Measurements from ENCODE around the gene S100A2.
"Not testable (repeated sequence)": the region's sequence is repeated elsewhere in the genome, so short reads cannot be mapped to it uniquely, and the experiment has no call there.

S100A2 gene

DNA sequence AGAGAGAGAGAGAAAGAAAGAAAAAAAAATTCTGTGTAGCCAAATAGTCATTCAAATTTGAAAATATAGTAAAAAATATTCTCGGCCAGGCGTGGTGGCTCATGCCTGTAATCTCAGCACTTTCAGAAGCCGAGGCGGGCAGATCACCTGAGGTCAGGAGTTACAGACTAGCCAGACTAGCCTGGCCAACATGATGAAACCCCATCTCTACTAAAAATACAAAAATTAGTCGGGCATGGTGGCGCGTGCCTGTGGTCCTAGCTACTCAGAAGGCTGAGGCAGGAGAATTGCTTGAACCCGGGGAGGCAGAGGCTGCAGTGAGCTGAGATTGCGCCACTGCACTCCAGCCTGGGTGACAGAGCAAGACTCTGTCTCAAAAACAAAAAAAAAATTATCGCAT is 22.4 kb upstream of the S100A2 start:
- DNase-seq = not testable (repeated sequence)

DNA sequence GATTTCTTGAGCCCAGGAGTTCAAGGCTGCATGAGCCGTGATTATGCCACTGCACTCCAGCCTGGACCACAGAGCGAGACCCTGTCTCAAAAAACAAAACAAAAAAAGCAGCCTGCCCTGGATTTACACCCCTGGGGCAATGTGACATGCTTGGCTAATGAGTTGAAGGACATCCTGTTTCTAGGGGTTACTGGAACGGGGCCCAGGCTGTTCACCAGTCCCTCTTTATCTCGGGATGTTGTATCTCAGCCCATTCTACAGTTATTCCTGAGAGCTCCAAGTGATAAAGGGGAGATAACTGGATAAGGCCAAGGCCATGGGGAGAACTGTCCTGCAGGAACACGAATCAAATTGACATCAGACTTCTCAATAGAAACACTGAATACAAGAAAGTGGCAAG is 21.7 kb upstream of the S100A2 start:
- DNase-seq = no peak

DNA sequence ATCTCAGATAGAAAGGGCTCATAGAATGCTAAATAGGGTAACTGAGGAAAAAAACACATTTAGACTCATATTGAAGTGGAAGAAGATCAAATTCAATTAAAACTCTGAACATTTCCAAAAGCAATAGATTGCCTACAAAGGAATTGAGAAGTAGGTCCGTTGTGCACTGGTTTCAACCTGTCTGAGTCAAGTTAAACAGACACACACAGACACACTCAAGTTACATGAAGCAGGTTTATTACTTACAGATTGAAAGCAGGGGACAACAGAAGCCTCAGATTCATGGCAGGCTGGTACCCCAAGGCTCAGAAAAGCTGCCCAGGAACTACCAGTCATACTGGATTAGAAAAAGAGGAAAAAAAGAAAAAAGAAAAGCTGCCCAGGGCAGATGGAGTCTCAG is 20.7 kb upstream of the S100A2 start:
- no peak for DNase-seq

DNA sequence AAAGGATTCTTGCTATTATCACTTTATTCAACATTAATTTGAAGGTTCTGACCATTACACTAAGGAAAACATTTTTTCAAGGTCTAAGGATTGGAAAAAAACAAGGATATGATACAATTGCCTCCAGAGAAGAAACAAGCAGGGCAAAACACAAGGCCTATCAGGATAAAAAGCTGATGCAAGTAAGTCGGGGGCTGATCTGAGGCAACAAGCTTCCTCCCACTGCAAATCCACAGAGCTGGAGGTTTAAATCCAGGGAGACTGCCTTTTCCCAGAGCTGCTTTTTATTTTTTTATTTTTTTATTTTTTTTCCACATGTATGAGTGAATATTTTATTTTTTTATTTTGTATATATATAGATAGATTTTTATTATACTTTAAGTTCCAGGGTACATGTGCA is 19.4 kb upstream of the S100A2 start:
- no peak for DNase-seq

DNA sequence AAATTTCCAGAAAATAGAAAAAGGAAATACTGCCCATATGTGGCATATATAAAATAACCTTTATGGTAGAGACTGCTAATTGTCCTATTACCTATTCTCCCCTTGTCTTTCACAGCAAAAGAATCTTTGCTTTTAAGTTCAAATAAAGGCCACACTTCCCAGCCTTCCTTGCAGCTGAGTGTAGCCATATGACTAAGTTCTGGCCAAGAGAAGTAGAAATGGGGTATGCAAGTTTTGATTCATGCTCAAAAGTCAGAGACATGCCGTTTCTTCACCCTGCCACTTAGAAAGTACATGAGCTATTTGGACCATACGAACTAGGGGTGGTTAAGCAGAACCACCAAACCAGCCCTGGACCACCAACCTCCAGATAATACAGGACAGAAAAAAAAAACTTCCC is 18.3 kb upstream of the S100A2 start:
- no peak for DNase-seq

DNA sequence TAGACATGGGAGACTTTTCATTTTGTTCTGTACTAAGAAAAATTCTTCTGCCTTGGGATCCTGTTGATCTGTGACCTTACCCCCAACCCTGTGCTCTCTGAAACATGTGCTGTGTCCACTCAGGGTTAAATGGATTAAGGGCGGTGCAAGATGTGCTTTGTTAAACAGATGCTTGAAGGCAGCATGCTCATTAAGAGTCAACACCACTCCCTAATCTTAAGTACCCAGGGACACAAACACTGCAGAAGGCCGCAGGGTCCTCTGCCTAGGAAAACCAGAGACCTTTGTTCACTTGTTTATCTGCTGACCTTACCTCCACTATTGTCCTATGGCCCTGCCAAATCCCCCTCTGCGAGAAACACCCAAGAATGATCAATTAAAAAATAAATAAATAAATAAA is 17.9 kb upstream of the S100A2 start:
- DNase-seq = not testable (repeated sequence)

DNA sequence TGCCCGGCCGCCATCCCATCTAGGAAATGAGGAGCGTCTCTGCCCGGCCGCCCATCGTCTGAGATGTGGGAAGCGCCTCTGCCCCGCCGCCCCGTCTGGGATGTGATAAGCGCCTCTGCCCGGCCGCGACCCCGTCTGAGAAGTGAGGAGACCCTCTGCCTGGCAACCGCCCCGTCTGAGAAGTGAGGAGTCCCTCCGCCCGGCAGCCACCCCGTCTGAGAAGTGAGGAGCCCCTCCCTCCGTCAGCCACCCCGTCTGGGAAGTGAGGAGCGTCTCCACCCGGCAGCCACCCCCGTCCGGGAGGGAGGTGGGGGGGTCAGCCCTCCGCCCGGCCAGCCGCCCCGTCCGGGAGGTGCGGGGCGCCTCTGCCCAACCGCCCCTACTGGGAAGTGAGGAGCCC is 17.2 kb upstream of the S100A2 start:
- not testable (repeated sequence) for DNase-seq

DNA sequence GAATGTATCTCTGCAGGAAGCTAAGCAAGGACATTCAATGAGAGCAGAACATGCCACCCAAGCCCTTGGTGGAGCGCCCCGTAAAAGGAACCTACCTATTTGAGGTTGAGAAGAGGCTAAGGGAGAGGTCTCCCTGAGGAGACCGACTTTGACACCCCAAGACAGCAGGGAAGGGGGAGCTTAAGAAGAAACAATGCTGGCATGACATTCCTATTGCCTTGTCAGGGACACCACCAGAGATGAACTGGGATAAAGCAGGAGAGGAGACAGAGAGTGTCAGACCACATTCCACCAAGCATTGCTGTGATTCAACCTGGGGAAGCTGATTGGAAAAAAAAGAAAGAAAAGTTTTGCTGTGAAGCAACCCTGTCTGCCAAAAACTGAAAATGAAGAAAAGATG is 13.3 kb upstream of the S100A2 start:
- DNase-seq = no peak

DNA sequence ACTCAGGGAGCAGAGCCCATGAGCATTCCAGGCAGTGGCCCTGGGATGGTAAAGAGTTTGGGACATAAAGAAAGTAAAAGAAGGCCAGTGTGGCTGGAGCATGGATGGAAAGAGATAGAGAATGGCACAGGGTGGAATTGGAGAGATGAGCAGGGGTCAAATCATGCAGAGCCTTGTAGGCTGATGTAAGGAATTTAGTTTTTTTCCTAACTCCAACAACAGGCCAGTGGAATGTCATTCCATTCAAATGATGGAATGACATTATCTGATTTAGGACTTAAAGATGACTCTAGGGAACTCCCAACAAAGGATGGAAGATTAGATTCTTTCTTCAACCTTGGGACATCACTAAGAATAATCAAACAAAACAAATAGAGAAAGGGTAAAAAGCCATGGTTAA is 12.8 kb upstream of the S100A2 start:
- DNase-seq = no peak

DNA sequence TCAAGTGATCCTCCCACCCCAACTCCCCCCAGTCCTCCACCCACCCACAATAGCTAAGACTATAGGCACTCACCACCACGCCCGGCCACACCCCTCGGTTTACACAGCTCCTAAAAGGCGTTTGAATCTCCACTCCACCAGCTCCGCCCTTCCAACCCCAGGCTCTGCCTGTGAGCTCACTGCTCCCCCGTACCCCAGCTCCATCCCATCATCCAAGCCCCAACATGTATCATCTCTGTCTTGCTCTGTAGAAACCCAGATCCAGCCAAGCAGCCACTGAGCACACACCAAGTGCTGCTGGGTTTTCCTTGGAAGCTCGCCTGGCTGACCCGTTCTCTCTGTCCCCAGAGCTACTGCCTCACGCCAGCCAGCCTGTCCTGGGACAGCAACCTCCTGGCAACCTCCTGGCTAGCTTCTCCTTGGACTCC is 12.0 kb upstream of the S100A2 start:
- no peak for DNase-seq

DNA sequence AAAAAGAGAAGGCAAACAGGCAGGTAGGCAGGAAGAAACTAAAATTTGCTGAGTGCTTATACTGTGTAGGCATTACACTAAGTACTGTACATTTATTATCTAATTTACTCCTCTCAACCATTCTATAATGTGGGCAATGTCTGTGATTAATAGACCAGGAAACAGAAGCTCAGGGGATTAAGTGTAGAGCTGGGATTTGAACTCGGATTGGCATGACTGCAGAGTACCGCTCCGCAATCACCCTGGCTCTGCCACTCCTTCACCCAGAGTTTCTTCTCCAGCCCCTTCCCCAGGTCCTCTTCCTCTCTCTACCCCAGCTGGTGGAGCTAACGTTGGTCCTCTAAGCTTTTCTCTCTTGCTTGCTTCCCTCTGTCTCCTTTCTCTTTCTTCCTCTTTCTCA is 11.5 kb upstream of the S100A2 start:
- DNase-seq = no peak

DNA sequence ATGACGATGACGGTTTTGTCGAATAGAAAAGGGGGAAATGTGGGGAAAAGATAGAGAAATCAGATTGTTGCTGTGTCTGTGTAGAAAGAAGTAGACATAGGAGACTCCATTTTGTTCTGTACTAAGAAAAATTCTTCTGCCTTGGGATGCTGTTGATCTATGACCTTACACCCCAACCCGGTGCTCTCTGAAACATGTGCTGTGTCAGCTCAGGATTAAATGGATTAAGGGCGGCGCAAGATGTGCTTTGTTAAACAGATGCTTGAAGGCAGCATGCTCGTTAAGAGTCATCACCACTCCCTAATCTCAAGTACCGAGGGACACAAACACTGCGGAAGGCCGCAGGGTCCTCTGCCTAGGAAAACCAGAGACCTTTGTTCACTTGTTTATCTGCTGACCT is 9.9 kb upstream of the S100A2 start:
- DNase-seq = not testable (repeated sequence)

DNA sequence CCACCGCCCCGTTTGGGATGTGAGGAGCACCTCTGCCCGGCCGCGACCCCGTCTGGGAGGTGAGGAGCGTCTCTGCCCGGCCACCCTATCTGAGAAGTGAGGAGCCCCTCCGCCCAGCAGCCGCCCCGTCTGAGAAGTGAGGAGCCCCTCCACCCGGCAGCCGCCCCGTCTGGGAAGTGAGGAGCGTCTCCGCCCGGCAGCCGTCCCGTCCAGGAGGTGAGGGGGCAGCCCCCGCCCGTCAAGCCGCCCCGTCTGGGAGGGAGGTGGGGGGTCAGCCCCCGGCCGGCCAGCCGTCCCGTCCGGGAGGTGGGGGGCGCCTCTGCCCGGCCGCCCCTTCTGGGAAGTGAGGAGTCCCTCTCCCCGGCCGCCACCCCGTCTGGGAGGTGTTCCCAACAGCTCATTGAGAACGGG is 9.4 kb upstream of the S100A2 start:
- DNase-seq = not testable (repeated sequence)

DNA sequence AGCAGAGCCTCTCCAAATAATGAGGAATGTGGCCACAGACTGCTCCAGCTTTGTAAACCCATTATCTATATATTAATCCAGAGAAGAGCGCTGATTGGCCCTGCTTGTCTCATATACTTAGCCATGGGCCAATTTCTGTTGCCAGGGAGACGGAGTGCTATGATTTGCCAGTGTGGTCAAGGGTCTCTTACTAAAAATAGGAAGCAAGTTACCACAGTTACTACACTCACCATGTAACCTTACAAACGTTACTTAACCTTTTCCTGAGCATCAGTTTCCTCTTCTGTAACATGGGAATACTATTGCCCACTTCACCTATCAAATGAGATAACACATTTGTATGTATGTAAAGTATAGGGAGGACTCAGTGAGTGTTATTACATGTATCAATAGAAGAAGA is 7.7 kb upstream of the S100A2 start:
- no peak for DNase-seq

DNA sequence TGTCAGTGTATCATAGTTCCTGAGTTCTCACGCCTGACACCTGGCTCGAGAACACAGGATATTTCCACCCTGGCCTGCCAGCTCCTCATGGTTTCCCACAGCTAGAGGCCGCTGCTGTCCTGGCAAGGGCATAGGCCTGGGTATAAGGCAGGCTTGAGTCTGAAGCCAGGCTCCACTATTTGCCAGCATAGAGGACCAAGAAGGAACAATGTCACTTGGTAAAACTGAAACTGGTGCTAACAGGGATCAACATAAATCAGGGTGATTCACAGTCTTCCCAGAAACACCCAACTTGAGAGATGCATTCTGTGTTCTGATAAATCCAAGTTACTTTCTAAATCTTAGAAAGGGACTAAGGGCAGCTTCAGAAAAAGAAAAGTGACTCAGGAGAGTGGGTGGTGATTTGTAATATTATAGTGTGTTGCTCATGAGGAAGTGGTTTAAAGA is 6.9 kb upstream of the S100A2 start:
- peak; percentile 84 to 89 for DNase-seq

DNA sequence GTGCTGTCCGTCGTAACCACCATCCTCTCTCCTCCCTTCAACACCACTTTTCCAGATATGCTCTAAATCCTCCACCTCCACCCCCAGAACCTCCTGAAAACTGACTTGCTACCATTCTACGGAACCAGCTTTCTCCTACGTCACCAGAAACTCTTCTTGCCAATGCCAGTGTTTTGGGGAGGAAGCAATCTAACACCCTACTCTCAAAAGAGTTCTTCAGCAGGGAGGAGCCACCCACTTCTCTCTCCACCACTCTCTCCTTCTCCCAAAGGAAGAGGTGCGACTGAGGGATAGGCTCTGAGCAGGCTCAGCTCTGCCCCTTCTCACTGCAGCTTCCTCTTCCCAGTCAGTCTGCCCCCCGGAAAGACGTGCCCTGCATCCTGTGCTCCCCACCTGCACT is 6.1 kb upstream of the S100A2 start:
- no peak for DNase-seq

DNA sequence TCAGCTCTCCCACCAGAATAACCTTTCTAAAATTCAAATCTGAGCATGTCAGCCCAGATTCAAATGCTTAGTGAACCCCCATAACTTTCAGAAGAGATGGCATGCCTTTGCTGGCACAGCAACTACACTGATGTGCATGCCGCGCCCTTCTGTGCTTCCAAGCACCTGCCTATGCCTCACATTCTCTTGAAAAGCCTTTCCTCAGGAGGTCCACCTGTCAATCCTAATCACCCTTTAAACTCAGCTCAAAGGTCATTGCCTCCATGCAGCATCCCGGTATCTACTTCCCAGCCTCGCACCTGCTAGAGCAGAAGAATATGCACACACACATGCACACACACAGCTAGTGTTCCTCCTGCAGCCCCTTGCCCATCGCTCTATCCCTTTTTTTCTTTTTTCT is 5.2 kb upstream of the S100A2 start:
- DNase-seq = no peak

DNA sequence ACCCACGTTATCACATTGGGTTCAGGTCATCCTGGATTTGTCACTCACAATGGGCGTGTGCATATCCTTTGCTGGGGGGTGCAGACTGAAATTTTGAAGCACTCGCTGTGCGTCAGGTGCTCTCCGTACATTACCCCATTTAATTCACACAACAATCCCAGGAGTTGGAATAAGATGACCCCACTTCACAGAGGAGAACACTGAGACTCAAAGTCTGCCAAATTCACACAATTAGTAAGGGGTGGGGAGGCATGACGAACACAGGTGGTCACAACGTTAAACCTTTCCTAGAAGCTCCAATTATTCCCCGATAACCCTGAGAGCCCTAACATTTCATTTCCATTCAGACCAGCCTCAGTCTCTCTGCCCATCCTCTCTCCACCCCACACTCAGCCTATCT is 3.8 kb upstream of the S100A2 start:
- no peak for DNase-seq

DNA sequence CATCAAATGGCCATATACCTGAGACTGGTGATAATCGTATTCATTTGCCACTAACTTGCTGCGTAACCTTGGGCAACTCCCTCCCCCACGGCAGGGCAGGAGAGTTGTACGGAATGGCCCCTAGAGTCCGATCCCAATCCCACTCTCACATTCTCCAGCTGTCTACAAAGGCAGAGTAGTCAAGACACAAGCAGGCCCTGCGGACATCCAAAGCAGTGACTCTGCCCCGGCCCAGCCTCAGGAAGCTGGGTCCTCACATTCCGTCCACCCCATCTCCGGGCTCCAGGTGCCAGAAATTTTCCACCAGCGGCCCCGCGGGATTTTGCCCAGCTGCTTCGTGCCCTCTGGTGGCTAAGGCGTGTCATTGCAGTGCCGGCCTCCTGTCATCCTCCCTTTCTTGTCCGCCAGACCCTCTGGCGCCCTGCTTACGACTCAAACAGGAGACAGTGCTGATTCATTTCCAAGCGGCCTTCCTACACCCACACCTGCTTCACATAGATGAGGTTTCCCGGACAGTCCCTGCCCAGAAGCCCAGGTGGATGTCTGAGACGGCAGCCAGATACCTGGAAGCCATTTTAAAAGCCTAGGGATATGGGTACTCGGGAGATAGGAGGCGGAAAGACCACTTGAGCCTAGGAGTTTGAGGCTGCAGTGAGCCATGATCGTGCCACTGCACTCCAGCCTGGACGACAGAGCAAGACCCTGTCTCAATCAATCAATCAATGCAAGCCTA is 2.9 kb upstream of the S100A2 start:
- DNase-seq = peak; percentile 97

DNA sequence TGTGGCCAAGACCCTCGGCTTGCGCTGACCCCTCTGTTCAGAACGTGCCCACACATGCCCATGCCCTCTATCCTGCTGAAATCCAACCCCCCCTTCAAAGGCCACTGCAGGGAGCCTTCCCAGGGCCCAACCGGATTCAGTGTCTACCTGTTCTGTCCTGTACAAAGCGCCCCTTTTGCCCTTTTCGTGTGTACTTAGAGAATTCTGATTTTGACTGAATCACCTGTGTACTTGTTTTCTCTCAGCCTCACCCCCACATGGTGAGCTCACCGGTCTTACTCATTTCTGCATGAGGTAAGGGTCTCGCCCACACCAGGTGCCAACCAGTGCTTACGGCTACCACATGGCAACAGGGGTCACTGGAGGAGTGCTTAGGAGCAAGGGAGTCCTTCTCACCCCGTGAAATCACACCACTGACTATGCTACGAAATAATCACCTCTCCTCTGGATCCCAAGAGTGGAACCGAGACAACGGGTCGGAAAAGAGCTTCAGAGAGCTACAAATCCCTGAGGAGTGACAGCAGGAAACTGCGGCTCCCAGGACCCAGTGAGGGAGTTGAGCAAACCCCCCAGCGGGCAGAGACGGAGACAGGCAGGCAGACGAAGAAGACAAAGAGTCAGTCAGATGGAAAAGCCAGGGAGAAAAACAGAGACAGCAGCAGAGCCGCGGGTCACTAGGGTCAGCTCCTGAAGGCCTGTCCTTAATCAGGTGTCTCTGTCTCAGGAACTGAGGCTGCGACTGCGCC is 2.1 kb upstream of the S100A2 start:
- peak; percentile 69 to 87 for DNase-seq

DNA sequence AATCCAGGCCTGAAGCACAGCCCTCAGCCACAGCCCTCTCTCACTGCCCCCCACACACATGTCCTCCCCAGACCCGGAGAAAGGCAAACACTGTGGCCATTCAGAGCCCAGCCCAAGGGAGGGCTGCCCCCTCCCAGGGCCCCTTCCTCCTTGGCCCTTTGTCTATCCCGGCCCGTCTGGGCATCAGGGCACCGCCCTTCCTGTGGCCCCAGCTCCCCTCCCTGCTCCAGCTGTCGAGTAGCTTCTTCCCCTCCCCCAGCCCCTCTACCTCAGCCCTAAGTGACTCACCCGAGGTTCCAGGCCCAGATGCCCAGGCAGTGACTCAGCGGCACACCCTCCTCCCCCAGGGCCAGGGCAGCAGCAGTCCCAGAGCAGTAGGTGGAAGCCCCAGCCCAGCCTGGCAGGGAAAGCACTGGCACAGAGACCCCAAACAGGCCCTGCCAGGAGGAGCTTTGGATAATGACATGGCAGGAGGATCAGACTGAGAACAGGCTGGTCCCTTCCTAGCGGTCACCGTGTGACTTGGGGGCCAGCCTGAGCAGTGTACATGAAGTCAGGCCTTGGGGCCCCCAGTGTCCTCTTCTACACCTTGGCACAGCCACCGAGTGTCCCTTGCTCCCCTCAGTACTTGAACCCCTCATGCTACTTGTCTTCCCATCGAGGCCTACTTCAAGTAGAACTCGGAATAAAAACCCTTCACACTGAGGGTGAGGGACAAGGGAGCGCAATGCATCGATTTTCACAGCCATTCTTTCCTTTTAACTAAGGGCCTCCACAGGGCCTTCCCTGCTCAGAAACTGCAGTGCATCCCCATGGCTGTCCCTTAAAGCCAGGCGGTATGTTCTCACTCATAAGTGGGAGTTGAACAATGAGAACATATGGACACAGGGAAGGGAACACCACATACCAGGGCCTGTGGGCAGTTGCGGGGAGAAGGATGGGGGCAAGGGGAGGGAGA is 1.0 kb upstream of the S100A2 start:
- DNase-seq = peak; percentile 99 to 100

DNA sequence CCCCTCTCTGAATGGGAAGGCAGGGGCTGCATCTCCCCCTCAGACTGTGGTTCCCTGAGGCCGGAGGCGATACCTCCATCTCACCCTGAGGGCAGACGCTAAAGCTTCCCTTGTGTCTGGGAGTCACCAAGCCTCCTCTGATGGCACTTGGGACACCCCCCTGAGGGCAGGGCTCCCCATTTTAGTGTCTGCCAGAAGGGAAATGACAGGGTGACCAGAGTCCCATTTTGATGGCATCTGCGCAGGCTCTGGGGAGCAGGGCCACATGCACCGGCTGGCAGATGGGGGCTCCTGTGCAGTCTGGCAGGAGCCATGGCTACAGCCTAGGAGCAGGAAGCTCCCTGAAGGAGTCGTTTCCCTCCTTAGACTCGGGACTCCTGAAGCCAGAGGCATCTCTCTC is 1.7 kb downstream of the S100A2 start:
- DNase-seq = no peak

DNA sequence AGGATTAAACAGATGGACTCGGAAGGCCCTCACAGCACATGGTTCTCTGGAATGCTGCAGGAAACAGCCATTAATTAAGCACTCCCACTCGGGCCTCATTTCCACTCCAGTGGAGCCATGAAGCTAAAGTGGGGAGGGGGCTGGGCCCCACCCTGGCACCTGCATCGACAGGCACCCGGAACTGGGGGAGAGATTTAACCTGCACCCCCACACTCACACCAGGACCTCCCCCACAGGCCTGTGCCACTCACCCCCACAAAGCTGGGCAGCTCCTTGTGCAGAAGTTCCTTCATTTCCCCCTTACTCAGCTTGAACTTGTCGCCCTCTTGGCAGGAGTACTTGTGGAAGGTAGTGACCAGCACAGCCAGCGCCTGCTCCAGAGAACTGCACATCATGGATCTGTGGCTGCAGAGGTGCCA is 2.2 kb downstream of the S100A2 start:
- no peak for DNase-seq

Measured in SHP77 (cell line).